Lower lobe of right lung (tissue), 2 donors: Measurements from ENCODE around the gene CFAP100. TPM values are rescaled to one million over a fixed set of nuclear protein-coding genes. Genes with fewer than 3 reads are reported as not detected.

ENCODE experiments used
- ATAC-seq, 2 donors: fragments of 200-7000 bp; cut with Tn5 transposase; one replicate each; pipeline ENCODE4 v1.9.1; 2020 to 2022; ENCODE audit warnings: mild to moderate bottlenecking in 2 of 2, moderate library complexity in 2 of 2
- DNase-seq: peaks from one replicate; pipeline ENCODE4 v3.0.0-alpha.2; 2020
- H3K27ac ChIP-seq: fragments of 200-600 bp; one replicate; pipeline ENCODE4 v1.8.0; 2022
- H3K27me3 ChIP-seq: fragments of 200-600 bp; one replicate; pipeline ENCODE4 v1.8.0; 2022; ENCODE audit warnings: low read depth
- H3K36me3 ChIP-seq: fragments of 200-600 bp; one replicate; pipeline ENCODE4 v1.8.0; 2022; ENCODE audit warnings: mild to moderate bottlenecking
- H3K4me1 ChIP-seq: fragments of 200-600 bp; one replicate; pipeline ENCODE4 v1.8.0; 2022
- H3K4me3 ChIP-seq: fragments of 200-600 bp; one replicate; pipeline ENCODE4 v1.8.0; 2022; ENCODE audit warnings: mild to moderate bottlenecking
- H3K9me3 ChIP-seq: fragments of 200-600 bp; one replicate; pipeline ENCODE4 v1.8.0; 2022
- CTCF ChIP-seq: fragments of 200-600 bp; IDR thresholded peaks from one replicate; pipeline ENCODE4 v1.8.0; 2022; ENCODE audit warnings: antibody characterized with exemption, mild to moderate bottlenecking
- intact Hi-C: fragments of 100-400 bp; cut with DNase I; formaldehyde crosslinking; loops from one replicate; pipeline ENCODE4 v1.11.0; 2022
- total RNA-seq: library from RNA; stranded (reverse); fragmentation: NEBNext Ultra II Directional; extraction: Animal tissue kit (Norgen Biotek cat#: 25700); gene quantifications from one replicate; pipeline ENCODE4 v1.2.1, GENCODE V29; 2021
- donor health status: DM: no; HTN: yes; CAD: no; lungs with severe emphysema.

The CFAP100 gene
- total RNA-seq, 1 donor from 2014 or later, result 21.5 TPM

GRCh38 chr3:126401611-126402160, 7.0 kb downstream of the CFAP100 start:
- Histone ChIP-seq H3K4me3 (no peak overlapping the region), H3K27me3 (no peaks in the 10 kb centered on the region), H3K9me3 (no peaks in the 10 kb centered on the region), H3K27ac (no peak overlapping the region), H3K36me3 (no peaks in the 10 kb centered on the region), H3K4me1 (no peaks in the 10 kb centered on the region)
- DNase-seq (no peak), ATAC-seq (no peak)
- intact Hi-C loops, result no loop called here
- no peak for TF ChIP-seq CTCF

- no peak for DNase-seq
- ATAC-seq, result no peak
- Histone ChIP-seq H3K9me3 (no peaks in the 10 kb centered on the region), H3K4me3 (no peak overlapping the region), H3K4me1 (no peaks in the 10 kb centered on the region), H3K27ac (no peak overlapping the region), H3K27me3 (no peaks in the 10 kb centered on the region), H3K36me3 (no peaks in the 10 kb centered on the region)
- intact Hi-C loops, result no loop called here
- TF ChIP-seq CTCF, result no peak
Measured at GRCh38 chr3:126402178-126402577, 7.5 kb downstream of the CFAP100 start.

- no peak for DNase-seq
- Histone ChIP-seq H3K27me3 (no peaks in the 10 kb centered on the region), H3K36me3 (no peaks in the 10 kb centered on the region), H3K9me3 (no peaks in the 10 kb centered on the region), H3K4me3 (no peak overlapping the region), H3K4me1 (no peaks in the 10 kb centered on the region), H3K27ac (no peak overlapping the region)
- no peak for ATAC-seq
- intact Hi-C loops, result no loop called here
- TF ChIP-seq CTCF, result no peak
Measured at GRCh38 chr3:126402666-126403302, 8.1 kb downstream of the CFAP100 start.

GRCh38 chr3:126406389-126407296, 11.9 kb downstream of the CFAP100 start:
- DNase-seq (no peak), ATAC-seq (no peak)
- TF ChIP-seq CTCF, result no peak
- Histone ChIP-seq H3K9me3 (no peaks in the 10 kb centered on the region), H3K4me3 (no peak overlapping the region), H3K36me3 (no peaks in the 10 kb centered on the region), H3K27ac (no peak overlapping the region), H3K4me1 (no peaks in the 10 kb centered on the region), H3K27me3 (no peaks in the 10 kb centered on the region)
- intact Hi-C loops, result no loop called here

GRCh38 chr3:126407412-126408044, 12.8 kb downstream of the CFAP100 start:
- intact Hi-C loops, result no loop called here
- H3K27ac ChIP-seq, result no peak overlapping the region

More at GRCh38 chr3:126407412-126408044, 12.8 kb downstream of the CFAP100 start:
- H3K36me3 ChIP-seq, result no peaks in the 10 kb centered on the region
- no peaks in the 10 kb centered on the region for H3K9me3 ChIP-seq
- ATAC-seq, result no peak
- H3K4me1 ChIP-seq, result no peaks in the 10 kb centered on the region
- H3K27me3 ChIP-seq, result no peaks in the 10 kb centered on the region
- H3K4me3 ChIP-seq, result no peak overlapping the region
- no peak for DNase-seq
- no peak for TF ChIP-seq CTCF
